SK-N-MC (cell line): ENCODE results near the gene RIMBP2.

Experiments used
- EZH2 ChIP-seq: fragments of 200-600 bp; sonication (generic); IDR thresholded peaks from one replicate; pipeline ENCODE4 v1.6.1; 2017; ENCODE audit warnings: antibody characterized with exemption
- FOXP2 ChIP-seq: optimal IDR thresholded peaks from 2 replicates; pipeline ENCODE3; 2011; ENCODE audit warnings: mild to moderate bottlenecking, moderate library complexity; ENCODE audit not compliant: insufficient read depth; ENCODE audit errors: extremely low read length, control extremely low read depth
- POLR2AphosphoS5 ChIP-seq: IDR thresholded peaks from 2 replicates; pipeline ENCODE4 v1.6.1; 2012; ENCODE audit warnings: mild to moderate bottlenecking, low read depth, low read length, borderline replicate concordance

DNA sequence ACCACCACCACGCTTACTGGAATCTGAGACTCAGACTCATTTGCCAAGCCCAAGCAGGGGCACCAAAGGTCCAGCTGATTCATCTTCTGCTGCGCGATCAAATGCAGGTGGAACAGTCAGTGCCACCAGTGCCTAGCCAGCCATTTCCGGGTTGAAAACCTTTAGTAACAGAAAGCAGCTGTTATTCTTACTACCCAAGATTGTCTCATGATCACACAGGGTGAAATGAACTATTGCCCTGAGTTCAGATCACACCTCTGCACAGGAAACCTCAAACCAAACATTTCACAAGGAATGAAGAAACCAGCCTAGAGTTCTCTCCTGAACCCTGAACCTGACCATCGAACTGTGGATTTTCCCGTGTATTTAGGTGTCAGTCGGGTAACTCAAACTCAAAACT is 88.9 kb downstream of the RIMBP2 start:
- TF ChIP-seq POLR2AphosphoS5 (no peak), EZH2 (no peak), FOXP2 (no peak)
